Measurements from ENCODE around the gene CHSY1. TPM values are rescaled to one million over a fixed set of nuclear protein-coding genes. Genes with fewer than 3 reads are reported as not detected.

CHSY1 gene
- total RNA-seq, 2 experiments from 2014 or later: 5.0 to 14.3 TPM

DNA sequence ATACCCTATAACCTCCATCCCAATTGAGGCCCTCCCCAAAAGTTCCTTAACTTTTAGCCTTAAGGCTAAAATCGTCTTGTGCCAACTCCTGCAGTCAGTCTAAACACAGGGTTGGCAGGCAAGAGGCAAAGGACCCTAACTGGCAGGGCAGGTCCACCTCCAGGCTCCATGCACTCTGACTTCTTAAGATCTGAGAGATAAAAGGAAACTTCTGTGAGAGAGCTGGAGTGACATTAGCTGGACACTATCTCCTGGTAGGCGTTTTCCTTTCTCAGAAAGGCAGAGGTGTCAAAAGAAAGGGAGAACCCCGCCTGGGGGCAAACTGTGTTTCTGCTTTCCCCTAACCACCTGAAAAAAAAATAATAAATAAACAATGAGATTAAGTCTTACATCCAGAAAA is 3.6 kb downstream of the CHSY1 start:
- no TSS peak for BruUV-seq (replicated peaks)

DNA sequence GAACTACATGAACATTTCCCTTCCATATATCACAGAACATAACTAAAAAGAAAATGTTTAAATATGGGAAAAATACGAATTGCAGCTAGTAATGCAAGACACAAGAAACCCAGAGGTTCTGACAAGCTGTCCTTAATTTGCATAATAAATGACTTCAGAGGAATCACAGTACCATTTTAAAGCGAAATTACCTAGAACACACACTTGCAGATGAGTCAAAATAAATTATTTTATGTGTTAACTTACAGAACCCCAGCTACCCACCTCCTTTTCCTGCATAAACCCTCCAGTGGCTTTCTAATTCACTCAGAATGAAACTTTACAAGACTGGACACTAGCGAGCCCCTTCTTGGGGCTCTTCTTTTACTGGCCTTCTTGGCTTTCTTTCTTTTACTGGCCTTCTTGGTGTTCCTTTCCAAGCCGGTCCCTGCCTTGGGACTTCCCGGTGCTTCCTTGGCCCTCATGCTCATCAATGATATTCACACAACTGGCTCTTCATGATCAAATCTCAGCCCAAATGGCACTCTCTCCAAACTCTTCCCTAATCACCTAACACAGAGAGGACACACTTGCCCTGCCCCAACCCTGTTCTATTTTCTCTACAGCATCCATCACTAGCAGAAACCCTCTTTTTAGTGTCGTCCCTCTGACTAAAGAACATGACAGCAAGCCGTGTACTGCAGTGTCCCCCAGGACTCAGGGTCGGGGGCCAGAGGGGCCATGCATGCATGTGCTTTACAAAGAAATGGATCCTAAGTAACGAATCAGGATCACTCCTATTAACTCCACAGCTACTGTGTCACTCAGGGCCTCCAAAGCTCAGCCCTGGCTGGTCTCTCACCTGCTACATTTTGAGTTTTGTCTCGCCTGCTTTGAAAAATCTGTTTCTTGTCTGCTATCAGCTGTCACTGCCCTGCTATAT is 4.8 kb downstream of the CHSY1 start:
- intact Hi-C loops (cut with micrococcal nuclease; ENCODE audit: unreplicated experiment): no loop called here
- CTCF ChIA-PET (ENCODE audit: unreplicated experiment): interaction anchor here (0.5 to 0.8 kb wide), 2 partner anchors 41 to 119 kb away, joined by 3 read pairs; no protein-coding TSS in a partner anchor
- H3K27ac ChIP-seq (ENCODE audit: low read depth, low read length, poor library complexity, severe bottlenecking): no peak overlapping the region
- no peaks in the 10 kb centered on the region for H3K36me3 ChIP-seq (ENCODE audit: insufficient read depth, low read length)
- H2AFZ ChIP-seq (ENCODE audit: low read length): no peak overlapping the region
- POLR2A ChIA-PET: interaction anchor here (1.0 to 1.2 kb wide), 2 partner anchors 107 to 120 kb away, joined by 3 to 7 read pairs; no protein-coding TSS in a partner anchor
- no peaks in the 10 kb centered on the region for H3K9me2 ChIP-seq (ENCODE audit: insufficient read depth, low read length)
- H3K4me1 ChIP-seq (ENCODE audit: insufficient read depth, low read length, poor library complexity, severe bottlenecking): peaks cover 49% of the 10 kb centered on the region
- TF ChIP-seq, protein P1, sequence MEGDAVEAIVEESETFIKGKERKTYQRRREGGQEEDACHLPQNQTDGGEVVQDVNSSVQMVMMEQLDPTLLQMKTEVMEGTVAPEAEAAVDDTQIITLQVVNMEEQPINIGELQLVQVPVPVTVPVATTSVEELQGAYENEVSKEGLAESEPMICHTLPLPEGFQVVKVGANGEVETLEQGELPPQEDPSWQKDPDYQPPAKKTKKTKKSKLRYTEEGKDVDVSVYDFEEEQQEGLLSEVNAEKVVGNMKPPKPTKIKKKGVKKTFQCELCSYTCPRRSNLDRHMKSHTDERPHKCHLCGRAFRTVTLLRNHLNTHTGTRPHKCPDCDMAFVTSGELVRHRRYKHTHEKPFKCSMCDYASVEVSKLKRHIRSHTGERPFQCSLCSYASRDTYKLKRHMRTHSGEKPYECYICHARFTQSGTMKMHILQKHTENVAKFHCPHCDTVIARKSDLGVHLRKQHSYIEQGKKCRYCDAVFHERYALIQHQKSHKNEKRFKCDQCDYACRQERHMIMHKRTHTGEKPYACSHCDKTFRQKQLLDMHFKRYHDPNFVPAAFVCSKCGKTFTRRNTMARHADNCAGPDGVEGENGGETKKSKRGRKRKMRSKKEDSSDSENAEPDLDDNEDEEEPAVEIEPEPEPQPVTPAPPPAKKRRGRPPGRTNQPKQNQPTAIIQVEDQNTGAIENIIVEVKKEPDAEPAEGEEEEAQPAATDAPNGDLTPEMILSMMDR (conservative IDR thresholded peaks at IDR 0.05; ENCODE audit: low read length): no peak
- peak overlapping the region; percentile 38 for H3K4me2 ChIP-seq (ENCODE audit: low read length)
- H4K20me1 ChIP-seq (ENCODE audit: insufficient read depth, low read length): peaks cover 9% of the 10 kb centered on the region
- no peaks in the 10 kb centered on the region for H3K9me3 ChIP-seq (ENCODE audit: low read length)
- DNase-seq (ENCODE audit: low spot score): no peak
- H3K4me3 ChIP-seq (ENCODE audit: low read depth, low read length, poor library complexity, severe bottlenecking): no peak overlapping the region
- no TSS peak for BruUV-seq (replicated peaks)
- peaks cover under 1% of the 10 kb centered on the region; the same call in 1 of the 2 replicates for H3K79me2 ChIP-seq (ENCODE audit: insufficient read depth, low read depth, low read length)

More for the DNA sequence above, 3.6 kb downstream of the CHSY1 start:
- ChIA-PET POLR2A (interaction anchor here (1.0 to 1.2 kb wide), 2 partner anchors 108 to 122 kb away, joined by 3 to 7 read pairs; no protein-coding TSS in a partner anchor), CTCF (ENCODE audit: unreplicated experiment) (interaction anchor here (0.8 kb wide), 1 partner anchor 42 kb away, joined by 3 read pairs; no protein-coding TSS in a partner anchor)
- no peaks in the 10 kb centered on the region for H3K36me3 ChIP-seq (ENCODE audit: insufficient read depth, low read length)
- no peaks in the 10 kb centered on the region for H3K9me2 ChIP-seq (ENCODE audit: insufficient read depth, low read length)
- intact Hi-C loops (cut with micrococcal nuclease; ENCODE audit: unreplicated experiment): no loop called here
- H3K79me2 ChIP-seq (ENCODE audit: insufficient read depth, low read depth, low read length): no peaks in the 10 kb centered on the region
- no peaks in the 10 kb centered on the region for H3K9me3 ChIP-seq (ENCODE audit: low read length)
- peaks cover 37% of the 10 kb centered on the region for H3K4me1 ChIP-seq (ENCODE audit: insufficient read depth, low read length, poor library complexity, severe bottlenecking)
- no peak for DNase-seq (ENCODE audit: low spot score)
- H3K27ac ChIP-seq (ENCODE audit: low read depth, low read length, poor library complexity, severe bottlenecking): no peak overlapping the region
- TF ChIP-seq EZH2phosphoT487 (IDR thresholded peaks at IDR 0.05; ENCODE audit: borderline replicate concordance, low read depth, low read length): no peak
- TF ChIP-seq, protein P1 (conservative IDR thresholded peaks at IDR 0.05; ENCODE audit: low read length): no peak
- H3K4me3 ChIP-seq (ENCODE audit: low read depth, low read length, poor library complexity, severe bottlenecking): no peak overlapping the region
- H3K4me2 ChIP-seq (ENCODE audit: low read length): no peak overlapping the region
- peaks cover 9% of the 10 kb centered on the region for H4K20me1 ChIP-seq (ENCODE audit: insufficient read depth, low read length)
- no peak overlapping the region for H2AFZ ChIP-seq (ENCODE audit: low read length)
